ENCODE results near the gene HS1BP3. TPM values are rescaled to one million over a fixed set of nuclear protein-coding genes. Genes with fewer than 3 reads are reported as not detected.

HS1BP3 gene
- total and polyA plus RNA-seq, 2 of the 13 experiments (the other 11 are each of a cell fraction or from before 2014, with no cell fraction given) = 15.2 to 22.0 TPM

- TF ChIP-seq AKNA (CRISPR knock-in tag; IDR thresholded peaks at IDR 0.05; ENCODE audit: borderline replicate concordance) = no peak
- peak; percentile 99 for TF ChIP-seq SALL1 (CRISPR knock-in tag; IDR thresholded peaks at IDR 0.05)
- TF ChIP-seq FOXJ3 (CRISPR knock-in tag; IDR thresholded peaks at IDR 0.05; ENCODE audit: borderline replicate concordance) = peak; percentile 96
- peak; percentile 67; the same call in 1 of the 2 replicates for TF ChIP-seq ZNF318 (CRISPR knock-in tag; IDR thresholded peaks at IDR 0.05)
- TF ChIP-seq ZNF263 (CRISPR knock-in tag; IDR thresholded peaks at IDR 0.05) = peak; percentile 79
- TF ChIP-seq TFE3 (CRISPR knock-in tag; IDR thresholded peaks at IDR 0.05) = peak; percentile 92; the same call in 1 of the 2 replicates
- TF ChIP-seq ZFX (CRISPR knock-in tag; IDR thresholded peaks at IDR 0.05; ENCODE audit: low read depth) = peak; percentile 92
- TF ChIP-seq SOX5 (CRISPR knock-in tag; IDR thresholded peaks at IDR 0.05; ENCODE audit: borderline replicate concordance) = peak; percentile 97
- peak; percentile 59; the same call in 1 of the 2 replicates for TF ChIP-seq MXD3 (CRISPR knock-in tag; IDR thresholded peaks at IDR 0.05)
- peak; percentile 97 for TF ChIP-seq HMG20A (CRISPR knock-in tag; IDR thresholded peaks at IDR 0.05; ENCODE audit: borderline replicate concordance)
- TF ChIP-seq MYNN (CRISPR knock-in tag; IDR thresholded peaks at IDR 0.05; ENCODE audit: low read depth) = no peak; the same call in 1 of the 2 replicates
These were observed 71.7 kb downstream of the HS1BP3 start (continued) for GRCh38 chr2:20578895-20579825.

All from HepG2 (cell line).